Keratinocyte (primary cell): ENCODE results near the gene OR8B8. TPM values are rescaled to one million over a fixed set of nuclear protein-coding genes. Genes with fewer than 3 reads are reported as not detected.
"Not testable (repeated sequence)": the region's sequence is repeated elsewhere in the genome, so short reads cannot be mapped to it uniquely, and the experiment has no call there.

Source experiments
- DNase-seq: peaks from one replicate; pipeline ENCODE4 v3.0.0-alpha.2; 2011; ENCODE audit warnings: low read depth, missing footprints, low spot score
- FAIRE-seq: peaks from 2 replicates; lab custom pipeline; 2011; peaks lifted over from hg19 to GRCh38; lab: Jason Lieb, UNC
- H2AFZ ChIP-seq: 2 replicates; pipeline ENCODE4 v1.6.0; 2012; ENCODE audit warnings: low read length, control low read depth, inconsistent platforms; ENCODE audit not compliant: control insufficient read depth
- H3K27ac ChIP-seq: 2 replicates; pipeline ENCODE4 v1.5.1; 2011; ENCODE audit warnings: low read length; ENCODE audit not compliant: control insufficient read depth, insufficient read depth
- H3K27me3 ChIP-seq: 3 replicates; pipeline ENCODE4 v1.6.0; 2011; ENCODE audit warnings: low read length; ENCODE audit not compliant: control insufficient read depth, insufficient read depth; ENCODE audit errors: extremely low read depth
- H3K36me3 ChIP-seq, 2 experiments: 2 replicates in 1 of 2; 3 replicates in 1 of 2; pipeline ENCODE4 v1.5.1; 2011; ENCODE audit warnings: low read length in 2 of 2, mild to moderate bottlenecking in 1 of 2; ENCODE audit not compliant: control insufficient read depth in 2 of 2, insufficient read depth in 2 of 2; ENCODE audit errors: extremely low read depth in 1 of 2
- H3K4me1 ChIP-seq: 3 replicates; pipeline ENCODE4 v1.5.1; 2011; ENCODE audit warnings: low read length; ENCODE audit not compliant: control insufficient read depth, insufficient read depth; ENCODE audit errors: extremely low read depth
- H3K4me2 ChIP-seq: 3 replicates; pipeline ENCODE4 v1.6.0; 2011; ENCODE audit warnings: low read depth, low read length; ENCODE audit not compliant: control insufficient read depth, insufficient read depth; ENCODE audit errors: extremely low read depth
- H3K4me3 ChIP-seq, 3 experiments: fragments of 200-600 bp in 1 of 3; sonication (generic) in 1 of 3; 2 replicates in 2 of 3; 3 replicates in 1 of 3; pipeline ENCODE4 v1.5.1; 2011 to 2016; ENCODE audit warnings: low read length in 3 of 3, mild to moderate bottlenecking in 3 of 3, control low read depth in 2 of 3, inconsistent platforms in 1 of 3, low read depth in 1 of 3, mixed read lengths in 1 of 3, mixed run types in 1 of 3, moderate library complexity in 1 of 3; ENCODE audit not compliant: control insufficient read depth in 2 of 3, insufficient read depth in 2 of 3; ENCODE audit errors: extremely low read depth in 1 of 3
- H3K79me2 ChIP-seq: 2 replicates; pipeline ENCODE4 v1.6.0; 2012; ENCODE audit warnings: low read length; ENCODE audit not compliant: control insufficient read depth, insufficient read depth
- H3K9ac ChIP-seq: 3 replicates; pipeline ENCODE4 v1.6.0; 2011; ENCODE audit warnings: low read length; ENCODE audit not compliant: control insufficient read depth, insufficient read depth; ENCODE audit errors: extremely low read depth
- H3K9me1 ChIP-seq: 3 replicates; pipeline ENCODE4 v1.6.0; 2011; ENCODE audit warnings: low read length; ENCODE audit not compliant: control insufficient read depth, insufficient read depth; ENCODE audit errors: extremely low read depth
- H3K9me3 ChIP-seq: 2 replicates; pipeline ENCODE4 v1.5.1; 2012; ENCODE audit warnings: low read depth, low read length; ENCODE audit not compliant: control insufficient read depth
- H4K20me1 ChIP-seq: 3 replicates; pipeline ENCODE4 v1.6.0; 2011; ENCODE audit warnings: low read length; ENCODE audit not compliant: control insufficient read depth, insufficient read depth; ENCODE audit errors: extremely low read depth
- EZH2 ChIP-seq: IDR thresholded peaks from one replicate; pipeline ENCODE4 v1.6.1; 2012; ENCODE audit warnings: inconsistent platforms, mild to moderate bottlenecking, low read length, moderate library complexity
- dilution Hi-C: fragments of 300-500 bp; cut with MboI; formaldehyde crosslinking; loops from one replicate; pipeline ENCODE4 v1.7.0; 2020; ENCODE audit warnings: low sequenced_read_pairs; ENCODE audit not compliant: extremely low pct_ligation_motif_present
- polyA plus RNA-seq, 5 experiments: library from polyadenylated mRNA; depleted of rRNA in 3 of 5; stranded (reverse) in 3 of 5; stranded (forward) in 1 of 5; unstranded in 1 of 5; fragments of >200 nt; gene quantifications; 1 replicate in 1 of 5; 2 replicates in 3 of 5; 3 replicates in 1 of 5; pipeline versions ENCODE4 v1.2.1 to v1.2.3, GENCODE V29; 2011 to 2012; ENCODE audit warnings: missing spikeins in 2 of 5, low read depth in 1 of 5, low replicate concordance in 1 of 5
- TF ChIP-seq, protein P1 (sequence below), 3 experiments: IDR thresholded peaks in 1 of 3; conservative IDR thresholded peaks in 1 of 3; optimal IDR thresholded peaks in 1 of 3; 2 replicates in 2 of 3; 3 replicates in 1 of 3; pipeline versions ENCODE3 to v1.5.1; 2011; ENCODE audit warnings: low read length in 3 of 3, mild to moderate bottlenecking in 3 of 3, moderate library complexity in 2 of 3, control low read depth in 1 of 3, inconsistent platforms in 1 of 3; ENCODE audit not compliant: insufficient read depth in 2 of 3; ENCODE audit errors: extremely low read depth in 1 of 3

Gene OR8B8
- polyA plus RNA-seq, 1 donor (not counting 4 experiments of a cell fraction or from before 2014, with no cell fraction given), result not detected

GRCh38 chr11:124460459-124460858, 15.0 kb upstream of the OR8B8 start:
- H3K79me2 ChIP-seq, result no peaks in the 10 kb centered on the region
- TF ChIP-seq, protein P1, sequence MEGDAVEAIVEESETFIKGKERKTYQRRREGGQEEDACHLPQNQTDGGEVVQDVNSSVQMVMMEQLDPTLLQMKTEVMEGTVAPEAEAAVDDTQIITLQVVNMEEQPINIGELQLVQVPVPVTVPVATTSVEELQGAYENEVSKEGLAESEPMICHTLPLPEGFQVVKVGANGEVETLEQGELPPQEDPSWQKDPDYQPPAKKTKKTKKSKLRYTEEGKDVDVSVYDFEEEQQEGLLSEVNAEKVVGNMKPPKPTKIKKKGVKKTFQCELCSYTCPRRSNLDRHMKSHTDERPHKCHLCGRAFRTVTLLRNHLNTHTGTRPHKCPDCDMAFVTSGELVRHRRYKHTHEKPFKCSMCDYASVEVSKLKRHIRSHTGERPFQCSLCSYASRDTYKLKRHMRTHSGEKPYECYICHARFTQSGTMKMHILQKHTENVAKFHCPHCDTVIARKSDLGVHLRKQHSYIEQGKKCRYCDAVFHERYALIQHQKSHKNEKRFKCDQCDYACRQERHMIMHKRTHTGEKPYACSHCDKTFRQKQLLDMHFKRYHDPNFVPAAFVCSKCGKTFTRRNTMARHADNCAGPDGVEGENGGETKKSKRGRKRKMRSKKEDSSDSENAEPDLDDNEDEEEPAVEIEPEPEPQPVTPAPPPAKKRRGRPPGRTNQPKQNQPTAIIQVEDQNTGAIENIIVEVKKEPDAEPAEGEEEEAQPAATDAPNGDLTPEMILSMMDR (optimal IDR thresholded peaks at IDR 0.05 in 1 of 3, IDR thresholded peaks at IDR 0.05 in 1 of 3, conservative IDR thresholded peaks at IDR 0.05 in 1 of 3; ENCODE audit: extremely low read depth in 1 of 3, insufficient read depth in 2 of 3, low read length in 3 of 3), result no peak
- TF ChIP-seq EZH2, result no peak
- H3K4me3 ChIP-seq, result no peak overlapping the region
- no peaks in the 10 kb centered on the region for H3K9me1 ChIP-seq
- H3K4me2 ChIP-seq, result no peak overlapping the region
- H2AFZ ChIP-seq, result no peak overlapping the region
- H3K27me3 ChIP-seq, result no peaks in the 10 kb centered on the region
- no peaks in the 10 kb centered on the region for H3K9me3 ChIP-seq
- no peak overlapping the region for H3K9ac ChIP-seq
- H3K4me1 ChIP-seq, result no peaks in the 10 kb centered on the region
- dilution Hi-C loops, result no loop called here
- H4K20me1 ChIP-seq, result no peaks in the 10 kb centered on the region
- no peak for DNase-seq
- no peak overlapping the region for H3K27ac ChIP-seq
- FAIRE-seq, result no peak
- no peaks in the 10 kb centered on the region for H3K36me3 ChIP-seq

DNA sequence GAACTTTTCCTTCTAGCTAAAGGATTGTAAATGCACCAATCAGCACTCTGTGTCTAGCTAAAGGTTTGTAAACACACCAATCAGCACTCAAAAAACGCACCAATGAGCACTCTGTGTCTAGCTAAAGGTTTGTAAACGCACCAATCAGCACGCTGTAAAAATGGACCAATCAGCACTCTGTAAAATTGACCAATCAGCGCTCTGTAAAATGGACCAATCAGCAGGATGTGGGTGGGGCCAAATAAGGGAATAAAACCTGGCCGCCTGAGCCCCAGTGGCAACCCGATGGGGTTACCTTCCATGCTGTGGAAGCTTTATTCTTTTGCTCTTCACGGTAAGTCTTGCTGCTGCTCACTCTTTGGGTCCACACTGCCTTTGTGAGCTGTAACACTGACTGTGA, 13.9 kb upstream of the OR8B8 start:
- H3K9me1 ChIP-seq, H3K4me2 ChIP-seq, dilution Hi-C loops, H3K4me3 ChIP-seq, DNase-seq, H3K79me2 ChIP-seq, H4K20me1 ChIP-seq, H3K9ac ChIP-seq, H3K27ac ChIP-seq, H2AFZ ChIP-seq, H3K27me3 ChIP-seq, H3K36me3 ChIP-seq, H3K9me3 ChIP-seq, H3K4me1 ChIP-seq, FAIRE-seq: not testable (repeated sequence)

DNA sequence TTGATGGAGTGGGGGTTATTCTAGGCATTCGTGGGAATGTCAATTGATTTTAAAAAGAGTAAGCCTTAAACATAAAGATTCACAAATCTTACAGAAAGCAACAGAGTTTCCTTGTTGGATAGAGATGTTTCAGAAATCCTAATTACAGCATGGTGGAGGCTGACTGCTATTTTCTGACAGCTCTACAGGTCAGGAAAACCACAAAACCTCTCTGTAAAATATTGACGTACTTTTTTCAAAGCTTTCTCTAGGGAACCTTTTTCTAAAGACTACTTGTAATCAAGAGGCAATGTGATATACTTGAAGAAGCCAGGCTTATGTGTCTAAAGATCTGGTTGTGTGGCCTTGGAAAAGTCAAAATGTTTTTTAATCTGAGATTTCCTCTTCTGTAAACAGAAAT, 9.1 kb upstream of the OR8B8 start:
- FAIRE-seq, result no peak

More for the DNA sequence above, 9.1 kb upstream of the OR8B8 start:
- Histone ChIP-seq H3K4me1 (no peaks in the 10 kb centered on the region), H3K27me3 (no peaks in the 10 kb centered on the region), H3K4me2 (no peak overlapping the region), H3K9ac (no peak overlapping the region), H3K79me2 (no peaks in the 10 kb centered on the region), H3K36me3 (no peaks in the 10 kb centered on the region), H3K27ac (no peak overlapping the region), H3K9me3 (no peaks in the 10 kb centered on the region), H2AFZ (no peak overlapping the region), H3K9me1 (no peaks in the 10 kb centered on the region), H3K4me3 (no peak overlapping the region), H4K20me1 (no peaks in the 10 kb centered on the region)
- DNase-seq, result no peak
- TF ChIP-seq, protein P1 (optimal IDR thresholded peaks at IDR 0.05 in 1 of 3, IDR thresholded peaks at IDR 0.05 in 1 of 3, conservative IDR thresholded peaks at IDR 0.05 in 1 of 3; ENCODE audit: extremely low read depth in 1 of 3, insufficient read depth in 2 of 3, low read length in 3 of 3), result no peak
- TF ChIP-seq EZH2, result no peak
- dilution Hi-C loops, result no loop called here
